Stimulated activated CD8-positive, alpha-beta memory T cell treated with anti-CD3 and anti-CD28 coated beads, Interleukin-15, amount 100 ng/mL, for 4 hours (primary cell): Measurements from ENCODE around the gene ZIM2.

ENCODE experiments used
- DNase-seq, 2 donors: peaks; one replicate each; pipeline ENCODE4 v3.0.0-alpha.2; 2020; ENCODE audit warnings: low read depth in 2 of 2

ZIM2 gene

DNA sequence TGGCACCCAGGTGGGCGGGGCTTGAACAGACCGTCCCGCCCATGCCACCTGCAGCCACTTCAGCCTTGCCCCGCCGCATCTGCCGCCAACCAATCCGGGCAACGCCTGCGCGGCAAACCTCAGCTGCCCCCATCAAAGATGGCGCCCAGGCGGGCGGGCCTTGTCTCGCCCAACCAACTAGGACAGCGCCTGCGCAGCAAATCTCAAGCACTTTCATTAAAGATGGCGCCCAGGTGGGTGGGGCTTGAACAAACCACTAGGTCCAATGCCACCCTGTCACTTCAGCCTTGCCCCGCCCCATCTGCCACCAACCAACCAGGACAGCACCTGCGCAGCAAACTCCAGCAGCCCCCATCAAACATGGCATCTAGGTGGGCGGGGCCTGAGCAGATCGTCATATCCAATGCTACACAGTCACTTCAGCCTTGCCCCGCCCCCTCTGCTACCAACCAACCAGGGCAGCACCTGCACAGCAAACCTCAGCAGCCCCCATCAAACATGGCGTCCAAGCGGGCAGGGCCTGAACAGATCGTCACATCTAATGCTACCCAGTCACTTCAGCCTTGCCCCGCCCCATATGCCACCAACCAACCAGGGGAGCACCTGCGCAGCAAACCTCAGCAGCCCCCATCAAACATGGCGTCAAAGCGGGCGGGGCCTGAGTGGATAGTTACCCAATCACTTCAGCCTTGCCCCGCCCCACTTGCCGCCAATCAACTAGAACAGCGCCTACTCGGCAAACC is 1.4 kb downstream of the ZIM2 start:
- DNase-seq, result no peak

DNA sequence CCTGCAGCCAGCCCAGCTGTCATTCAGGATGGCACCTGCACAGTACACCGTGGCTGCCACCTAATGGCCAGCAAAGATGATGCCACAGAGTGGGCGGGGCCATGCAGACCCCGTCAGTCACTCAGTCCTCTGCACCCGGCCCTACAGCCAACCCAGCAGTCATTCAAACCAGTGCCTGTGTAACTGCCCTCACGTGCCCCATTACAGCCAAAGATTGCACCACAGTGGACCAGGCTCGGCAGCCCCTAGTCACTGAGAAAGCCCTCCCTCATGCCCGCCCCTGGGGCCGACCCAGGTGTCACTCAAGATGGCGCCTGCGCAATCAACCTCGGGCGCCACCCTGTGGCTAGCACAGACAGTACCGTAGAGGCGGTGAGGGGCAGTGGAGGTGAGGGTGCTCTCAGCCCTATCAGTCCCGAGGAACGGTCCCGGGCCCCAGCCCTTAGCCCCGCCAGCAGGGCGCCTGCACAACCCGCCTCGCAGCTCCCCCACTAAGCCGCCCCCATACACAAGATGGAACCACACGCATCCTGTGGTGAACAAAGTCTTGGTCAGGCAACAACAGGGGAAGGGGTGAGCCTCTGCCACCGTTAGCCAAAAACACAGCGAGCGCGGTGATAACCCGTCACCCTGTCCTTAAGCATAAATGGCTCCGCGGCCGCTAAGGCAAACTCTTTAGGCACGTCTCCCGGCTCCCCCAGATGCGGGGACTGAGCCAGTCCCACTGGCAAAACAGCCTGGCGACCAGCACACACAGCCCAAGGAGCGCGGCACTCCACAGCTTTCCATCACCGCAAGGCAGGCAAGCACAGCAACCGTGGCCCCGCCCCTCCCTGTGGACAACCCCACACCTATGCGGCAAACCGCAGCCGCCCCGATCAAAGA is 2.3 kb downstream of the ZIM2 start:
- DNase-seq, result no peak

DNA sequence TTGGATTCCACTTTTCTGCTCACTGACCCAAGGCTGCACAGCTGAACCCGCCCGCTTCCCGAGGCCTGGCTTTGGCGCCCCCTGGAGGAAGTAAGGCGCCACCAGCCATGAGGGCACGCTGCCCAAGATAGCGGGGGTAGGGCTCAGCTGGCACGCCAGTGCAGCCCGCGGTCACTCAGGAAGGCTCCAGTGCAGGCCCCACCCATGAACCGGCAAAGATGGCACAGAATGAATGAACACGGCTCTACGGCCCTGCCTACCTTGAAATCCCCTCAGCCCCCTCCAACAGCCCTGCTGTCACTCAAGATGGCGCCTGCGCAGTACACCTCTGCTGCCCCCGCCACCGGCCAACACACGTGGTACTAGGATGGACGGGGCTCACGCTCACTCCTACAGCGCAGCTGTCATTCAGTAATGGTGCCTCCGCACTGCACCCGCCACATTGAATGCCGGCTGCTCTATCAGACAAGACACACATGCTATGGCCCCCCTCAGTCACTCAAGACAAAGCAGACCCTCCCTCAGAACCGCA is 3.0 kb downstream of the ZIM2 start:
- DNase-seq, result no peak

DNA sequence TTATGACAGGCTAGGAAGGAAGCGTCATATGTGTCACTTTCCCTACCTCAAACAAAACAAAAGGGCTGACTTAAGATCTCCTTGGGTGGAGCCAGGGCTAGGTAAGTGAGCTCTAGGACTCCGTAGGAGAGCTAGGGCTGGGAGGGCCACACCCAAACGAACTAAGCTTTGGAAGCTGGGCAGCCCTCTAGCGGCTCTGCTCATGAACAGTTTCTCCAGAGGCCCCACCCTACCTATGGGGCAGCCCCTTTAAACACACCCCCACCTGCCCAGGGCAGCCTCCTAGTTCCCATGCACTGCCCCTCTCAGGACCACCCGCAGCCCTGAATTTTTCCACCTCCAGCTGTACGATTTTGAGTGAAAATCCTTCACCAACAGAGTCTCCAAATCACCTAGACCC is 3.5 kb downstream of the ZIM2 start:
- DNase-seq, result no peak

DNA sequence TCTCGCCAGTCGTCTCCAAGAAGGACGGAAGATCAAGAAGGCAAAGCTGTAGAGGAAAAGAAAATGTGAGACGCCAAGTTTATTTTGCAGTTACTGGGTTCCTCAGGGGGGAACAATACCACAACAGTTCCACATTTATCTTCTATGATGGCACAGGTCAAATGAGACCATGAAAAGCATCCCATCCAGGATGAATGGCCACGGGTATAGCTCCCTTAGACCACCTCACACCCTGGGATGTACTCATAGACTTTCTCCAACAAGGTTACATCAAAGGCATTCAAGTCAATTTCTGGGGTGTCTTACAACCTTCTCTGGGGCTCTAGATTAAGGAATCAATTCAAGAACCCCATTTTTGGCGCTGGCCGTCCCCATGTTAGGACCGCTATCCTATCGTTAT is 4.5 kb downstream of the ZIM2 start:
- DNase-seq, result no peak

DNA sequence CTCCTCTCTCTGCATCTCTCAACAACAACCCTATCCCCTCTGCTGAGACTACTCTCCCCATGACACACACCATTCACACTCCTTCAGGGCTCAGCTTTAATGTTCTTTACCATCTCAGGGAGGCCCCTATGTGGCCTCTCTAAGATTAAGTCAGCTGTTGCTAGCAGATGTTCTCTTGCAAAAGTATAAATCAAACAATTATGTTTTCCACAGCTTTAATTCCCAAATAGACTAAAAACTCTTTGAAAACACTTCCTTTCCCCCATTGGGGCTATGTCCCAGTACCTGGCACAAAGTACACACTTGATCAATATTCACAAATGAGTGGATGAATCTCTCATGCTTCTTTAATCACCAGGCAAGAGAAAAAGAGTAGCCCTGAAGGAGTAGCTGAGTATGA is 5.1 kb downstream of the ZIM2 start:
- DNase-seq, result no peak

DNA sequence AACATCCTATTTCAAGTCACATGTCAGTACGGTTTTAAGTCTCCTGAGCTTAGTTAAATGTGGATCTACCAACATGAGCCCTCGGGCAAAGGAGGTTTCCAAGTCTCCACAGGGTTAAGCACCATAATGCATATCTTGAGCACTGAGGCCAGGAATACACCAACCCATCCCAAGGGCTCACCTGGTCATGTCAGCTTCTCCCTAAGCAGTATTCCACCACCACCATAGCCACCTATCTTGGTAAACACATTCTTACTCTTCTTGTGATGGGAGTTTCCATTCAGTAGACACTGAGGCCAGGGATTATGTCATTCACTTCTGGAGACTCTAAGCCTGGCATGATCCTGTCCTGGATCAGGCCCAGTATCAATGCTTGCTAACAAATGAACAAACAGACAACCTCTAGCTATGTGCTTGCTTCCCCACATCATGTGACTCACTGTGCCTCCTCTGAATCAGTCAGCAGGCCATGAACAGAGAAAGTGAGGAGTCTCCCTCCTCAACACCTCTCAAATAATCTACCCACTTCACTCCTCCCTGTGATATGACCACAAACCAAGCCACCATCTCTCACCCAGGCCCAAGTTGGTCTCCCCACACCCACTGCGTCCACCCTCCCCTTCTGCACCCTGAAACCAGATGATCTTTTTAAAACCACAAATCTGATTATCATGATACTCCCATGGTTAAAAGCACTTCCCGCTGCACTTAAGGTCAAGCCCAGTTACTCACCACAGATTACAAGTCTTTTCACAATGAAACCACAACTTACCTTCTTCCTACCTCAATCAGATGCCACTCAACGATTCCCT is 5.8 kb downstream of the ZIM2 start:
- DNase-seq, result no peak

DNA sequence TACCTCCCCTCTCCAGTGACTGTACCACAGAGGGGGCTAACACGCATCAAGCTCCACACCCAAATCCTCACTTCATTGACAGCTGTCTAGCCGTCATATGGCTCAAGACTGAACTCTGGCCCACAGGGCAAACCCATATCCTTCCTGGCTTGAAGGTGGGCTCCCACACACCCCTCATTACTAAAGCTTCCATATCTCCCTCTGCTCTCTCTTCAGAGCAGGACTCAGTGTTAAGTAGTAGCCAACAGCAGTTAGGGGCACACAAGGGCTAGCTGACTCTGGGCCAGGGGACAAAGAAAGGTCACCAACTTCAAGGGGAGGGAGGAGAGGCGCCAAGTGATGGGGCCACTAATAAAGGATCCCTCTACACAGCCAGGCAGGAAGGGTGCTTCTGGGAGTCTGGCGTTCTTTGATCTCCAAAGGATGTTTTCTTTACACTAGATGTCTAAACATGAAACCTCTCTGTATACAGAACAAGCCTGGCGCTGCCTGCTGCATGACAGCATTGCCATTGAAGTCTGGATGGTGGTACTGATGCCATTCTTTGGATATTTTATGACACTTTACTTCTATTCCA is 8.1 kb downstream of the ZIM2 start:
- DNase-seq, result no peak

DNA sequence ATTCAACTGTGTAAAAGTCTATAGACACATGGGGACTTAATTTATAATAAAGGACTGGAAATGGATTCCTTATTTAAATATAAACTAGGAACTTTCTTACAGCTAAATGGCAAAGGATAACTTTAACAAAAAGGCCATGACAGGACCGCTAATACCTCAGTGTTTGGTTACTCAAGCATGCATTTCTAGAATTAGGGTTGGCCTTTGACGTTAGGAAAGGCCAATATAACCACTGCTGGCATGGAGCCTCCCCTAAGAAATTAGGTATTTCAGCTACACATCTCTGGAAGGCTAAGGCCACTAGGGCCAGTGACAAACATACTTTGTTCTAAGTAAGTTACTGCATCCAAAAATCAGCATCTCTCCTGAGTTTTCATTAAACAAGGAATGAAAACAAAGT is 9.3 kb downstream of the ZIM2 start:
- no peak for DNase-seq

DNA sequence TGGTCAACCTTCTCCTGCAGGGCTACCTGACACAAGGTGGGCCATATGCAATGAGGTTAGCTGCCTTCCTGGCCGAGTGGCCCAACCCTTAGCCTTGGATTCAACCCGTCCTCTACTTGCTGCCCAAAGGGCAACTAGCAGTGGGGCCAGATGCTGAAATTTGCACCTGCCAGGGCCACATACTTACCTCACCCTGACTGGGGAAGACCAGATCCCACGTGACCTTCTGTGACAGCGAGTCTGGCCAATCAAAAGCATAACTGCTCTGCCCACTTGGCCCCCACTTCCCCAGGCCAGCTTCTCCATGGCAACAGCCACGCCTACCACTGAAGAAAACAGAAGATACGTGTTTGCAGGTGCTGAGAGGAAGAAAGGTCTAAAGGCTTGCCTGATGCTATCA is 10.9 kb downstream of the ZIM2 start:
- DNase-seq, result no peak

- no peak for DNase-seq
These were observed 12.8 kb downstream of the ZIM2 start for GRCh38 chr19:56827708-56828107.

GRCh38 chr19:56823956-56824355 is 16.6 kb downstream of the ZIM2 start:
- DNase-seq, result no peak

DNA sequence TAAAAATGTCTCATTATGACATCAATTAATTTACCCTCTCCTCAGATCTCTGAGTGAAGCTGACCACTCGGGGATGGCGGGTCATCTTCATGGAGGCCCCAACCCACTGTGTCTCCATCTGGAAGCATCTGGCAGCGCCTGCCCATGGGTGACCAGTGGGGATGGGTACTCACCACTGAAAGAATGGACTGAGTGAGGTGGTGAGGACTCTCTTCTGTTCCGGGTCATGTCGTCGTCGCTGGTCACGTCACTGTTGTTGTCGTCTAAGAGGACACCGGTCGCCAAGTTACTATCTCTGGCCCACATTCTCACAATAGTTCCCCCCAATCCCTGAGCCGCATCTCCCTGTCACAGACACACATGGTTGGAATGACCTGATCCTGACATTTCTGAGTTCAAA is 17.1 kb downstream of the ZIM2 start:
- no peak for DNase-seq

- DNase-seq, result no peak
These were observed 17.8 kb downstream of the ZIM2 start for GRCh38 chr19:56822755-56823154.

DNA sequence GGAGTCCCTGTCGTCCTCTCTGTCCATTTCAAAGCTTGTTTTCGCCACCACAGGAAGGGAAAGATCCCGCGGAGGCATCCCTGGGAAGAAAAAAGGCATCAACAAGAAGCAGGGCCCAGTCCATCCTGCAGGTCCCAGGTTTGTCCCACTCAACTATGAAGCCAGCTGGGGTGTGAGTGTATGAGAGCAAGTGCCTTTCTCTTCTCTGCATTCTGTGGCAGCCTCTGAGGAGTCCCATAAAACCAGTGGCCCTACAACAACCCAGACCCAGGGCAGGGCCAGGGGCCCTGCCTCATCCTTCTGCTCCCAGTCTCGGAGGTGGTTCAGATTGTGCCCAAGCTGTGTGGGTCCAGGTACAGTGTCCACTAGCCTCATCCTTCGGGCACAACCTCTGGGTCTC is 18.9 kb downstream of the ZIM2 start:
- no peak for DNase-seq

DNA sequence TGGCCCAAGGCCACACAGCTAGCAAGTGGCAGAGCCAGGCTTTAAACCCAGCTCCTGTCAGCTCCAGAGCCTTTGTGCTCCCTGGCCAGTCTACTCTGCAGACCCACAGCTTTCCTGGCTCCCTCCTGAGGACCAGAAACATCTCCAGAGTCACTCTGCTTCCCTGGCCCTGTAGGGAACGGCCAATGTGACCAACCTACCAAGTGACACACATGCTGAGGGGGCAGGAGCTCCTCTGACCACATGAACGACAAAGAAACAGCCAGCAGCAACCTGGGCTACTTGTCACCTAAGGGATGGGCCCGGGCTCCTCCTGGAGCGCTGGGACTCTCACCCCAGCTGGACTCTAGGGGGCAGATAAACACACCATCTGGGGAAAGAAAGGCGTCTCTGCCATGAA is 19.3 kb downstream of the ZIM2 start:
- DNase-seq, result no peak

- no peak for DNase-seq
These were observed 21.4 kb downstream of the ZIM2 start for GRCh38 chr19:56819166-56819565.

DNA sequence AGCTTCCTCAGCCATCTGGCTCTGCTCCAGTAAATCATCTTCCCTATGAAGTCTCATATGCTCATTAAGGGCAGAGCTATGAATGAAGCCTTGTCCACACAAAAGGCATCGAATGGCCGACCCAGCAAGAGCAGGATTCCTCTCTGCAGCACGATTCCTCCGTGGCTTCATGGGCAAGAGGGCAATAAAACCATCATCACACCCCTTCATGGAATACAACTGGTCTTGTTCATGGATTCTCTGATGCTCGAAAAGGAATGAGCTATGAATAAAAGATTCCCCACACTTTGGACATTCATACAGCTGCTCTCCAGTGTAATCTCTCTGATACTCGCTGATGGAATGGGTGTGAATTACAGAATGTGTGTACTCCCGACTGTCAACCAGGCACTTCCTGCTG is 25.9 kb downstream of the ZIM2 start:
- no peak for DNase-seq

GRCh38 chr19:56813531-56813930 is 27.0 kb downstream of the ZIM2 start:
- no peak for DNase-seq

DNA sequence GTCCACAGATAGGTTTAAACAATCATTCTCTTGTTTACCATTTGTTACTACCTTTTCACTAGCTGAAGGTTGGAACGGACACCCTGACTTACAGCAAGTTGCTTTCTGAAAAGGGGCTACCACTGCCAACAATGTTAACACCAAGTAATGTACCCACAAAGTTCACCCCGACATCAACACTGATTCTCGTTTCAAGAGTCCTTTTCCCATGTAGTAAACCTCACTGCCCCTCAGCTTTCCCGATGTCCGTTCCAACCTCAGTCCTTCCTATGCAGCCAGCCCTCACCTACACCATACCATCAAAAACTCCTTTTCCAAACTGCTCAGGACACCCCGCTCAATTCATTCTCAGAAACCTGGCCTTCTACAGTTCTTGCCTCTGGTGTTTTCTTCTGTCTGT is 29.0 kb downstream of the ZIM2 start:
- no peak for DNase-seq

DNA sequence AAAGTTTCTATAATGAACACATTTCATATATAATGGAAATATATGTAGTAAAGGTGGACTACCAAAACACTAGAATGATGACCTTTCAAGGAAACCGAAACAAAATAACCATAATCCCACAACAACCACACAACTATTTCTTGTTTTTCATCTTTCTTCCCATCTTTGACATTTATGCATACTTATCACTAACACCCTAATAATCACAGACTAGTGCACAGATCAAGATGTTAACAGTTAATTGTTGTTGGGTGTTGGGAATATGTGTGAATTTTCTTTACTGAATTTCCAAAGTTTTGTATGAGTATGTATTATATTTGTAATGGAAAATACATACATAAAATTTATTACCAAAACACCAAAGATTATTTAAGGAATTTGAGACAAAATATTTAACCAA is 30.3 kb downstream of the ZIM2 start:
- DNase-seq, result no peak
